HG03095 (cell line): Measurements from ENCODE around the gene APRT.

Experiments used
- ATAC-seq: cut with Tn5 transposase; IDR thresholded peaks from one replicate; pipeline ENCODE4 v1.9.1; 2021; ENCODE audit warnings: moderate library complexity; ENCODE audit not compliant: unreplicated experiment

Gene APRT

GRCh38 chr16:88811769-88812512 lies at the start of gene APRT:
TSS of gene APRT (minus strand) at chr16:88811928. CDS start at chr16:88811899, 29 bp downstream.
- peak; percentile 53 for ATAC-seq

DNA sequence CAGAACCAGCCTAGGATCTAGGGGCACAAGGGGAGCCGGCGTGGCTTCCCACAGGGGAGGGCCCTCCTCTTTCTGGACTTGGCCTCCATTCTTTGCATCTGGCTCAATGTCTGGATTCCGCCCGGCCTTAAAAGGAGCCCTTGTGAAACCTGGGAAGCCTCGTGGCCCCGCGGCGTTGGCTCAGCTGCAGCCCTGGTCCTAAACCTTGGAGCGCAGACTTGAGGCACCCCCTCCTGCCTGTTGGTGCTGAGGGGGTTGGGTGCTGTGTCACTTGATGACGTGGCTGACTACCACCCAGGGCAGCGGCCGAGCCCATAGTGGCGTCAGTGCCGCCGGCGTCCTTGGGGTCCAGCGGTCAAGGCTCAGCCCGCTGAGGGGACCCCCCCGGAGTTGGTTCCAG lies 49.6 kb upstream of the APRT start:
- no peak for ATAC-seq

DNA sequence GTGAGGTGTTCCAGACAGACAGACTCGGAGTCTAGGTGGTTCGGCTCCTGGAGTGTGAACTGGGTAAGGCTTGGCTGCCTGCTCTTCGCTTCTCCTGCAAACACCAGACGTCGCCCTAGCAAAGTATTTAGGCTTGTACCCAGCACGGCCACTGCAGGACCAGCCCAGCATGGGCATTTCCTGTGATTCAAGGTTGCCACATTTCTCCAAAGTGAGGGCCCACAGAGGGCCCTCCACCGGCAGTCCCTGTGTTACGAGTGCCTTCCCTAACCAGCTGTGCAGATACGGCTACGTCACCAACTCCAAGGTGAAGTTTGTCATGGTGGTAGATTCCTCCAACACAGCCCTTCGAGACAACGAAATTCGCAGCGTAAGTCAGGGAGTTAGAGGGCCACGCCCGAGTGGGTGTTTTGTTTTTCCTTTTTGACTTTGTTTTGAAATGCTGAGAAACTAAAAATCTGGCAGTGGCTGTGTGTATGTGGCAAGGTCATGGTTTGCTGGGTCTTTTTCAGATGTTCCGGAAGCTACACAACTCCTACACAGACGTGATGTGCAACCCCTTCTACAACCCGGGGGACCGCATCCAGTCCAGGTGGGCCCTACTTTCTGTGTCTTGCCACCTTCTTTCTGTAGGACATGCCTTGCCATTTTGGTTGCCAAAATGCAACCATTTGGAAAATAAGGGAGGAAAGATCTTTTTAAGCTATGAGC lies 47.8 kb upstream of the APRT start:
- ATAC-seq: no peak

DNA sequence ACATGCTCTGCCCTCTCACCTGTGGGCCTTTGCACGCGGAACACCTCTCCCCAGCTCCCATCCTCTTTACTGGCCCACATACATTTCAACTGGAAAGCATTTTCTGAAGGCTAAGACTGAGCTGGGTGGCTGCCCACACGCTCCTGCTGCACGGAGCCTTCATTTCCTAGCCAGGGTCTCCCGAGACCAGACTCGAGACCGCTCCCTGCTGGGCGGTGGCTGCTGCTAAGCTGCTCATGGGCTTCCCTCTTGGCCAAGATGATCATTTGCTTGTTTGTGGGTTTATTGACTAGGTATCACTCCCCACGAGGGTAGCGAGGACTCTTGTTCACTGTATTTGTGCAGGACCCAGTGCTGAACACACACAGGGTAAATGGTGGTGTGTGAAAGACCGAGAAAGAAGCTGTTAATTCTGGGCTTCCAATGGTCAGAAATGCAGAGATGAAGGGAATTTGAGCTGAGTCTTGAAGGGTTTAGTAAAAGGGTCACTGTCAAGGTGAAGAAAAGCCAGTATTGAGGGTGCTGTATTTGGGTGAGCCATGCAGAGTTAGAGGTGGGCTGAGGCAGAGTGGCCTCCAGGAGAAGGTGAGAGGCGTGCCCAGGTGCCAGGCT lies 46.1 kb upstream of the APRT start:
- peak; percentile 44 for ATAC-seq

DNA sequence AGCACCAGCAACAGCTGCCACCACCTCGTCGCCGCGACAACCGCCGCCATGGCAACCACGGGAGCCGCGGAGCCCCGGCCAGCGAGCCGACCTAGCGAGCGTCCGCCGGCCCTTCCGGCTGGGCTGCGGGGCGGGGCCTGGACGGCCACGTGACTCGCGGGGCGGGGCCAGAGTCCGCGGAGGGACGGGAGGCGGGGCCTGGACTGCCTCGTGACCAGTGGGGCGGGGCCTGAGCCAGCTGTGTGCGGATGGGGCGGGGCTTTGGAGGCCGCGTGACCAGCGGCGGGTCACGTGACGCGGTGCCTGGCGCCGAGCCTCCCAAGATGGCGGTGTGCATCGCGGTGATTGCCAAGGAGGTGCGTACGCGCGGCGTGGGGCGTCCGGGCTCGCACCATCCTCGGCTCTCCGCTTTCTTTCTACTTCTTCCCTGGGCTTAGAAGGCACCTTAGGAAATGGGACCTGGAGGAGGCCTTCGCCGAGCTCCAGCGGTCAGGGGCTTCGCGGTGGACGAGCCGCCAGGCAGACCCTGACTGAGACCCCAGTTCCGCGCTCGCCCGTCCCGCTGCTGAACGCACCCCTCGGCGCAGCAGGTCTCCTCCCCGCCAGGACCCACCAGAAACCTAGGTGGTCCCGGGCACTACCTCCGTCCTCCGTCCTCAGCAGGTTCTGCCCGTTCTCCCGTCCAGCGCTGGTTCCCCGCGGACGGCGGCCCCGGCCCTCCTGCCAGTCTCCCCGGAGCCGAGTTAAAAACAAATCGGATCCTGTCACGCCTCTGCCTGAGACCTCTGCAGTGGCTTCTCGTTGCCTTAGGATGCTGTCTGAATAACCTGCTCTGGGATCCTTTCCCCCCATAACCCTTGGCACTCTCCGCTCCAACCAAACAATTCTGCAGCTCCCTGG lies 45.4 kb upstream of the APRT start, which contains the start of the genes GALNS and TRAPPC2L:
GALNS (minus strand) TSS at position 120 of the 900 bp plus-strand sequence; CDS start at position 50, 70 bp downstream.
TRAPPC2L (plus strand) TSS at position 300 of the 900 bp plus-strand sequence; CDS start at position 324, 24 bp downstream.
- peak; percentile 53 for ATAC-seq

- no peak for ATAC-seq
Observed at GRCh38 chr16:88856122-88856827, 44.5 kb upstream of the APRT start.

GRCh38 chr16:88855736-88856121 lies 44.0 kb upstream of the APRT start:
- ATAC-seq: no peak

GRCh38 chr16:88855176-88855575 lies 43.4 kb upstream of the APRT start:
- no peak for ATAC-seq

GRCh38 chr16:88854306-88855111 lies 42.8 kb upstream of the APRT start:
- no peak for ATAC-seq

DNA sequence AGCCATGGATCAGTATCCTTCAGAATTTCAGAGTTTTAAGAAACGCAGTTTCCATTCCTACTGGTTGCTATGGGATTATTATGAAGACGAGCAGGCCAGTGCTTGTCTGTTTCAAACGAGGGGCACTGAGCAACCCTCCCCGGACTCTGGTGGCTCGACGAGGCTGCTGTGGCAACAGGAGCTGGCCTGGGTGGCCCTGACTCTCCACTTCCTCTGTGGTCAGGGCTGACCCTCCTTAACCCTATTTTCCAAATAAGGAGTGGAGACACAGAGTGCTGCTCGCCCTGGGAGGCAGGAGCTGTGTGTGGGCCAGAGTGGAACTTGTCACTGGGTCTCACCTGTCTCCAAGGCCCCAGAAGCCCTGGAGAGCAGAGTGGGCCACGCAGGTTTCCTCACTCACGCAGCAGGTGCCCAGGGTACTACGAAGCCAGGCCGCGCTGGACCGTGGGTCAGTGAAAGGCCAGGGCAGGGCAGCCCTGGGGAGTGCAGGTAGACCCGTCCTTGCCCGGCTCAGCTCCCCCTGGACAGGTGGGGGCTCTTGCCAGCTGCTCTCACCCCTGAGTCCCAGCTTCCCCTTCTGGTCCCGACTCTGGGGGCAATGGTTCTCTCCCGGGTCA lies 41.7 kb upstream of the APRT start:
- no peak for ATAC-seq

DNA sequence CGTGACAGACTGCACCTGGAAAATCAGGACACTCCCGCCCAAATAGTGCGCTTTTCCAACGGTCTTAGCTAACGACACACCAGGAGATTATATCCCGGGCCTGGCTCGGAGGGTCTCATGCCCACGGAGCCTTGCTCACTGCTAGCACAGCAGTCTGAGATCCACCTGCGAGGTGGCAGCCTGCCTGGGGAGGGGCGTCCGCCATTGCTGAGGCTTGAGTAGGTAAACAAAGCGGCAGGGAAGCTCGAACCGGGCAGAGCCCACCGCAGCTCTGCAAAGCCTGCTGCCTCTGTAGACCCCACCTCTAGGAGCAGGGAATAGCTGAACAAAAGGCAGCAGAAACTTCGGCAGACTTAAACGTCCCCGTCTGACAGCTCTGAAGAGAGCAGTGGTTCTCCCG lies 39.9 kb upstream of the APRT start:
- ATAC-seq: no peak

- no peak for ATAC-seq
Observed at GRCh38 chr16:88850531-88851199, 38.9 kb upstream of the APRT start.

GRCh38 chr16:88848557-88848956 lies 36.8 kb upstream of the APRT start:
- no peak for ATAC-seq

DNA sequence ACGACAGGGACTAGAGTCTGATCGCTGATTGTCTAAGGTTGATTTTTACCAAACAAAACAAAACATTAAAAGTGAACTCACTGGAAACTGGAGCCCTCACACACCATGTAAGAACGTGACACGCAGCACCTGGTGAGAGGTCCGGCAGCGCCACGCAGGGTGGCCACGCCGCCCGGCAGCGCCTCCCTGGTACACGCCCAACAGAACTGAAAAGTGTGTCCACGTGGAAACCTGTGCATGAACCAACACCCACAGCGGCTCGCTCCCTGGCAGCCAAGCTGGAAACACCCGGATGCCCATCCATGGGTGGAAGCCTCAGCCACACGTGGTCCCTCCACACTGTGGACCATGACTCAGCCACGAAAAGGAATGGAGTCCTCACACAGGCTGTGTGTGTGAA lies 35.9 kb upstream of the APRT start:
- ATAC-seq: no peak

- no peak for ATAC-seq
Observed at GRCh38 chr16:88846088-88846487, 34.4 kb upstream of the APRT start.

GRCh38 chr16:88844419-88845036 lies 32.8 kb upstream of the APRT start:
- no peak for ATAC-seq

- ATAC-seq: no peak
Observed at GRCh38 chr16:88843256-88843655, 31.5 kb upstream of the APRT start.

DNA sequence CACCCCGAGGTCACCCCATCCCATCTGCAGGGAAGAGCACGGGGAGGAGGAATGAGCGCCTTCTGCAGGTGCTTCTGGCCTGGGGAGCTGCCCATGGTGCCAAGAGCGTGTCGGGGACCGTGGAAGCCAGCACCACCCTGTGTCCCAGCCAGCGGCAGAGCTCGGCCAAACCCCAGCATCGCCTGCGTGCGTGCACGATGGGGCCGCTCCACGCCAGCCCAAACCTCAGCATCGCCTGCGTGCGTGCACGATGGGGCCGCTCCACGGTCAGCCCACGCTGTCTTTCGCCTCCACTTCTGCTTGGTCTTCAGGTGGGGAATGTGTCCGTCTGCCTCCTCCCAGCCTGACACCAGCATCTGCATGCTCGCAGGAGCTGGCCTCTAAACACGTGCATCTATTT lies 31.1 kb upstream of the APRT start:
- ATAC-seq: no peak
